Esophagus (tissue), 2 donors: ENCODE results near the gene MTMR12. TPM values are rescaled to one million over a fixed set of nuclear protein-coding genes. Genes with fewer than 3 reads are reported as not detected.
"Not testable (repeated sequence)": the region's sequence is repeated elsewhere in the genome, so short reads cannot be mapped to it uniquely, and the experiment has no call there.

ENCODE experiments used
- H3K27ac ChIP-seq, 2 donors: one replicate each; pipeline ENCODE4 v1.5.1; 2013; ENCODE audit warnings: low read depth in 2 of 2, mild to moderate bottlenecking in 2 of 2, inconsistent platforms in 1 of 2, low read length in 1 of 2, moderate library complexity in 1 of 2
- H3K27me3 ChIP-seq, 2 donors: one replicate each; pipeline ENCODE4 v1.6.1; 2013; ENCODE audit warnings: low read length in 2 of 2, control low read depth in 1 of 2, mild to moderate bottlenecking in 1 of 2; ENCODE audit not compliant: insufficient read depth in 2 of 2, control insufficient read depth in 1 of 2
- H3K36me3 ChIP-seq, 2 donors: one replicate each; pipeline ENCODE4 v1.6.1; 2013; ENCODE audit warnings: low read length in 1 of 2; ENCODE audit not compliant: control insufficient read depth in 2 of 2, insufficient read depth in 2 of 2
- H3K4me1 ChIP-seq, 2 donors: one replicate each; pipeline ENCODE4 v1.6.1; 2013; ENCODE audit warnings: low read length in 1 of 2; ENCODE audit not compliant: control insufficient read depth in 2 of 2, insufficient read depth in 2 of 2
- H3K4me3 ChIP-seq, 2 donors: one replicate each; pipeline ENCODE4 v1.5.1; 2013; ENCODE audit warnings: low read length in 2 of 2, mild to moderate bottlenecking in 2 of 2, low read depth in 1 of 2, moderate library complexity in 1 of 2
- H3K9me3 ChIP-seq, 2 donors: one replicate each; pipeline ENCODE4 v1.6.1; 2013; ENCODE audit warnings: mild to moderate bottlenecking in 2 of 2, low read depth in 1 of 2, low read length in 1 of 2, moderate library complexity in 1 of 2; ENCODE audit not compliant: control insufficient read depth in 2 of 2, insufficient read depth in 1 of 2
- WGBS, 2 donors: extraction: QIAGEN DNeasy Blood & Tissue Kit; methylation state at CpG; one replicate each; pipeline ENCODE4 v1.1.7; 2013; 5-methylcytosine and 5-hydroxymethylcytosine counted together
- polyA plus RNA-seq, 2 donors: library from polyadenylated mRNA; stranded (reverse); fragments of 200-250 nt; gene quantifications; one replicate each; pipeline ENCODE4 v1.2.3, GENCODE V29; 2013
- donor health status: healthy with polysubstance abuse.
- donor health status: Bipolar disorder and iron deficiency.

MTMR12 gene
- polyA plus RNA-seq, 2 donors: 5.2 to 8.2 TPM

DNA sequence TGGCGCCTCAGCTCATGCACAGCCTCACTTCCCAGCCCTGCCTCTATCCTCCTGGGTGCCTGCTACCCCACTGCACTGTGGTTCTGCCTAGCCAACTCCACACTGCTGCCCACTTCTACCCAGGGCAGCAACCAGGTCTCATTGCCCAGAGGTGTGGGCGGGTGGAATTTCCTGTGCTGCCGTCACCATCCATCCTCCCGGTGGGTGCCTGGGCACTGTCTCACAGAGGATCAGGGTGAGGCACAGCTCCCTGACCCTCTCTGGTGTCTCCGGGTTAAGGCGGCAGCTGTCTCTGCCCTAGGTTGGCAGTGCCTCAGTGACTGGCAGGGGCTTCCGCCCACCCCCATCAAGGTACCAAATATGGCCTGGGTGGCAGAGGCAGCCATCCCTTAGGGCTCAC, 4.3 kb upstream of the MTMR12 start:
- H3K4me1 ChIP-seq: peaks cover 0 to 2% of the 10 kb centered on the region in 2 donors
- H3K27me3 ChIP-seq: no peaks in the 10 kb centered on the region
- no peak overlapping the region for H3K4me3 ChIP-seq
- WGBS, 2 donors: 78 to 87% methylated on average over 7 of the region's 7 CpGs
- H3K27ac ChIP-seq: no peak overlapping the region
- H3K36me3 ChIP-seq: no peaks in the 10 kb centered on the region
- H3K9me3 ChIP-seq: no peaks in the 10 kb centered on the region

DNA sequence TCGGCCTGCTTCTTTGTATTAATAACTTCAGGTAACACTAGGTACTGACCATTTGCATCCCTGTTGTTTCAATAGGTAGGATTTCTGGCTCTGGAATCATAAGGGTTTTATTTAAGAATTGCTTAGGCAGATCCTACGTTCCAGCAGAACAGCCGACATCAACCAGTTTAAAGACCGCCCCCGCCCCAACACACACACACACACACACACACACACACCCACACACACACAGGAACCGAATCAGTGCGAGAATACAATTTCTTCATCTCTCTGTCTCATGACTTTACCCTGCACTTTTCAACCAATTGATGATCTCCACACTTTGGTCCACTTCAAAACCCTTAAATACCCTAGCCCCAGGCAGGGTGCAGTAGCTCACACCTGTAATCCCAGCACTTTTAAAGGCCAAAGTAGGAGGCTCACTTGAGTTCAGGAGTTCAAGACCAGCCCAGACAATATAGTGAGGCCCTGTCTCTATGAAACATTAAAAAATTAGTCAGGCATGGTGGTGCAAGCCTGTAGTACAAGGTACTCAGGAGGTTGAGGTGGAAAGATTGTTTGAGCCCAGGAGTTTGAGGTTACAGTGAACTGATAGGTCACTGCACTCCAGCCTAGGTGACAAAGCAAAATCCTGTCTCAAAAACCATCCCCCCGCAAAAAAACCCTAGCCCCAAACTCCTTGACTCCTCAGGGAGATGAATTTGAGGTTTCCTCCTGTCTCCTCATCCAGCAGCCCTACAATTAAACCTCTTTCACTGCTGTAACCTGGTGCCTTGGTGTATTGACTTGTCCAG, 2.7 kb upstream of the MTMR12 start:
- Histone ChIP-seq H3K4me1 (peaks cover 2 to 4% of the 10 kb centered on the region in 2 donors), H3K27me3 (no peaks in the 10 kb centered on the region), H3K4me3 (no peak overlapping the region), H3K36me3 (no peaks in the 10 kb centered on the region), H3K9me3 (no peaks in the 10 kb centered on the region), H3K27ac (no peak overlapping the region)
- 74 to 82% methylated on average over 8 of the region's 8 CpGs for WGBS, 2 donors

DNA sequence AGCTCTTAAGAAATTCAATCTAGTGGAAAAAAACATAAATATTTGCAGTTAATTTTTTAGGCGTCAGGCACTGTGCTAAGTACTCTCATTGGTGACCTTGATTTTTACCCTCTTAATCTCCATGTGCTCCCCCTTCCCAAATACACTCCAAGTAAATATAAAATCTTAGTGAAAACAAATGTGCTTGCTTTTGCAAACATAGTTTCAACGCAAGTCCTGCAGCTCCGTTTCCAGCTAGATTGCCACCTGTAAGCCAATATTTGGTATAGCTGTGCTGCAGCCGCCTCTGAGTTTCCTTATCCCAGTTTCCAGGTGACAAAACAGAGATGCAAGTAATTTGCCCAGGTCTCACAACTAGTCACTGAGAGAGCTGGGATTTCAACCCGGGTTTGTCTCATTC, 1.9 kb upstream of the MTMR12 start:
- Histone ChIP-seq H3K4me3 (no peak overlapping the region), H3K27me3 (no peaks in the 10 kb centered on the region), H3K27ac (no peak overlapping the region), H3K9me3 (no peaks in the 10 kb centered on the region), H3K4me1 (peaks cover 2 to 4% of the 10 kb centered on the region in 2 donors), H3K36me3 (no peaks in the 10 kb centered on the region)
- WGBS, 2 donors: 63 to 78% methylated on average over 5 of the region's 5 CpGs

DNA sequence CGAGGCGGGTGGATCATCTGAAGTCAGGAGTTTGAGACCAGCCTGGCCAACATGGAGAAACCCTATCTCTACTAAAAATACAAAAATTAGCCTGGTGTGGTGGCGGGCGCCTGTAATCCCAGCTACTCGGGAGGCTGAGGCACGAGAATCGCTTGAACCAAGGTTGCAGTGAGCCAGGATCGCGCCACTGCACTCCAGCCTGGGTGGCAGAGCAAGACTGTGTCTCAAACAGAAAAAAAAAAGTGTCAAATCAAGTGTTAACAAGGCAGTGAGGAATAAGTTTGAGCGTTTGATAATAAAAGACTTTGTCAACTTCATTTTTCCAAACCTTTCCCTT, 1.4 kb upstream of the MTMR12 start:
- whole genome bisulfite sequencing, 2 donors: 63 to 76% methylated on average over 10 of the region's 10 CpGs

DNA sequence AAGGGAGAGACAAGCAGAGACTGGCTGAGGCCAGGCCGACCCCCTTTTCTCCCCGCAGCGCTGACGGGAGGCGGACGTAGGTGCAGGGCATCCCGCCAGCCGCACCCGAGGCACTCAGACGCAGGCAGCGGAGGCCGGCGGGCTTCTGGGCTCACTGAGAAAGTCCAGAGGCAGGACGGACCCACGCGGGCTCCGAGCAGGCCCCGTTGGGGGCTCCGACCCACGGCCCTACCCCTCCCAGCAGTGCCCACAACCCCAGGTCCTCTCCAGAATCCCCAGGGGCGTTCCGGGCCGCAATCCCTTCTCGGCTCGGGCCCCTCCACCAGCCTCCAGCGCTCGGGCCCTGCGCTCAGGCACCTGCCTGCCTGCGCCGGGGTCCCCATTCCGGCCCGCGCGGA, 543 bp downstream of the MTMR12 start:
- H3K27me3 ChIP-seq: no peaks in the 10 kb centered on the region
- H3K4me1 ChIP-seq: peaks cover under 1 to 4% of the 10 kb centered on the region in 2 donors
- no peaks in the 10 kb centered on the region for H3K9me3 ChIP-seq
- no peaks in the 10 kb centered on the region for H3K36me3 ChIP-seq
- peak overlapping the region; percentile 82 to 97 for H3K4me3 ChIP-seq
- WGBS, 2 donors: 0 to 1% methylated on average over 9 to 34 of the region's 34 CpGs
- peak overlapping the region; percentile 97 to 99 for H3K27ac ChIP-seq

More for the DNA sequence above, 1.4 kb upstream of the MTMR12 start:
- H3K9me3 ChIP-seq, H3K4me1 ChIP-seq, H3K4me3 ChIP-seq, H3K27me3 ChIP-seq, H3K27ac ChIP-seq, H3K36me3 ChIP-seq: not testable (repeated sequence)

DNA sequence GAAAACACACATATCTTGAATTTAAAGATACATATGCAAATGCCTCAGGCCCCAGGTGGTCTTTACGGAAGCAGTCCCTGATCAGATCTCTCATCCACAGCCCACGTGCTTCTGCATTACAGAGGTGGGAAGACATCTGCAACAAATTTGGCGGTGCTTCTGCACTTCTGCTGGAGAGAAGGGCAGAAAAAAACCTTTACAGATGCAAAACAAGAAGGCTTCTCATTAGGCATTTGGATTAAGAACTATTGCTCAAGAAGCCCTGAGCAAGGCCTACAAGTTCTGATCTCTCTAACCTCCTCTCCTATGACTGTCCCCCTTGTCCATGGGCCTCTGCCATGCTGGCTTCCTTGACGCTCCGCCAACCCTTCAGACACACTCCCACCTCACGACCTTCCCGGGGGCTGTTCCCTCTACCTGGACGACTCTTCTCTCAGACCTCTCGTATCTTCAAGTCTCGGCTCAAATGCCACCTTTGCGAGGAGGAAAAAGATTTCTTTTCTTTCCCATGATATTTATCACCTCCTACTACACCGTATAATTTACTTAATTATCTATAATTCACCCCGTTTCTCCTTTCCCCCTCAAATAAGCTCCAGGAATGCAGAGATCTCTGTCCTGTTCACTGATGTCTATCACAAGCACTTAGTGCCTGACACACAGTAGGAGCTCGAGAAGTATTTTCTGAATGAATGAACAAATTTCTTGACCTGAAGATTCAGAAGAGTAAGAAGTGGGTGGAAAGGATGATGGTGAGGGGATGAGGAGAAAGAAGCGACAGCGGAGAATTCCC, 1.1 kb downstream of the MTMR12 start:
- H3K4me1 ChIP-seq: peaks cover 0 to 4% of the 10 kb centered on the region in 2 donors
- peak overlapping the region; percentile 97 to 99 for H3K27ac ChIP-seq
- H3K36me3 ChIP-seq: no peaks in the 10 kb centered on the region
- no peaks in the 10 kb centered on the region for H3K9me3 ChIP-seq
- H3K27me3 ChIP-seq: no peaks in the 10 kb centered on the region
- peak overlapping the region; percentile 82 to 97 for H3K4me3 ChIP-seq
- WGBS, 2 donors: 27 to 32% methylated on average over 16 of the region's 16 CpGs

DNA sequence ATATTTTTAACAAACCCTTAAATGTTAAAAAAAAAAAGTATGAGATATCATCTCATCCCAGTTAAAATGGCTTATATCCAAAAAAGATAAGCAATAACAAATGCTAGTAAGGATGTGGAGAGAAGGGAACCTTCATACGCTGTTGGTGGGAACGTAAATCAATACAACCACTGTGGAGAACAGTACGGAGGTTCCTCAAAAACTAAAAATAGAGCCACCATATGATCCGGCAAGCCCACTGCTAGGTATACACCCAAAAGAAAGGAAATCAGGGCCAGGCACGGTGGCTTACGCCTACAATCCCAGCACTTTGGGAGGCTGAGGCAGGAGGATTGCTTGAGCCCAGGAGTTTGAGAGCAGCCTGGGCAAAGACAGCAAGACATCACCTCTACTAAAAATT, 3.0 kb downstream of the MTMR12 start:
- Histone ChIP-seq H3K27me3 (no peaks in the 10 kb centered on the region), H3K9me3 (no peaks in the 10 kb centered on the region), H3K4me1 (peaks cover 0 to 4% of the 10 kb centered on the region in 2 donors), H3K27ac (no peak overlapping the region), H3K4me3 (no peak overlapping the region), H3K36me3 (no peaks in the 10 kb centered on the region)
- WGBS, 2 donors: 85 to 89% methylated on average over 6 of the region's 6 CpGs

DNA sequence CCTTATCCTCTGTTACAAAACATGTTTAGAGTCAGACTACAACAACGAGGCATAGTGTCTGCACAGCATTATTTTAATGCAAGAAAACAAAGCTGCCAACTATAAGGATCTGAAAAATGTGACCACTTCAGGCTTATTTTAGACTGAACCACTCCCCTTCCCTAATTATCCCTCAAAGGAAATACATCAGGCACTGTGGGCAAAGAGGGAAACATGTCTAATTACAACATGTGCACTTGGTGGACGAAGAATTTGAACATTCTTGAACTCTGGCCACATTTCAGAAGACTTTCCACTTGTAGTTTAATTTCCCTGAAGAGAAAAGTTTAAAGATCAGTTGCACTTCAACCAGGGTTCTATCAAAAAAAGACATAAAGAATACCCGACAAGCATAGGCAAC, 3.8 kb downstream of the MTMR12 start:
- Histone ChIP-seq H3K9me3 (no peaks in the 10 kb centered on the region), H3K36me3 (no peaks in the 10 kb centered on the region), H3K27ac (no peak overlapping the region), H3K27me3 (no peaks in the 10 kb centered on the region), H3K4me3 (no peak overlapping the region), H3K4me1 (peaks cover 0 to 4% of the 10 kb centered on the region in 2 donors)
- 47 to 48% methylated on average over 3 of the region's 3 CpGs for WGBS, 2 donors

DNA sequence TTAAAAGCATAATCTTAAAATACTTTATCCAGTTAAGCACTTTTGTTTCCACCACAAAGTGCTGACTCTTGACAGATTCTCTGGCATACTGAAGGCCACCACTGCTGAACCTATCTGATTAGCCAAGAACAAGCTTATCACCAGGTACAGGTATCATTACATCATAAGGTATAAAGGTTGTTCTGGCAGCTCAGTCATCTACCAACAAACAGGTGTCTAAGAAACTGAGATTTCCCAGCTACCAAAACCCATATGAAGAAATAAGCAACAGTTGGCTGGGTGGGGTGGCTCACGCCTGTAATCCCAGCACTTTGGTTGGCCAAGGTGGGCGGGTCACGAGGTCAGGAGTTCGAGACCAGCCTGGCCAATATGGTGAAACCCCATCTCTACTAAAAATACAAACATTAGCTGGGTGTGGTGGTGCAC, 5.0 kb downstream of the MTMR12 start:
- H3K27me3 ChIP-seq: no peaks in the 10 kb centered on the region
- H3K27ac ChIP-seq: peak overlapping the region in 1 of 2 donors; percentile 7
- peaks cover 0 to 4% of the 10 kb centered on the region in 2 donors for H3K4me1 ChIP-seq
- H3K36me3 ChIP-seq: no peaks in the 10 kb centered on the region
- 70 to 94% methylated on average over 4 of the region's 4 CpGs for WGBS, 2 donors
- H3K4me3 ChIP-seq: no peak overlapping the region
- H3K9me3 ChIP-seq: no peaks in the 10 kb centered on the region
